Peyer's patch (tissue), 4 donors: ENCODE results near the gene OR52B2.

Experiments used
- CTCF ChIP-seq, 6 experiments: fragments of 450-650 bp in 4 of 6; fragments of 200-600 bp in 2 of 6; sonication (generic) in 1 of 6; IDR thresholded peaks; one replicate each; pipeline ENCODE4 v1.5.1; 2017 to 2019; ENCODE audit warnings: antibody characterized with exemption in 6 of 6, mild to moderate bottlenecking in 3 of 6, moderate library complexity in 1 of 6
- POLR2A ChIP-seq, 2 donors: fragments of 450-650 bp; IDR thresholded peaks; one replicate each; pipeline ENCODE4 v1.5.1; 2017; ENCODE audit warnings: antibody characterized with exemption in 2 of 2, mild to moderate bottlenecking in 2 of 2, moderate library complexity in 2 of 2

DNA sequence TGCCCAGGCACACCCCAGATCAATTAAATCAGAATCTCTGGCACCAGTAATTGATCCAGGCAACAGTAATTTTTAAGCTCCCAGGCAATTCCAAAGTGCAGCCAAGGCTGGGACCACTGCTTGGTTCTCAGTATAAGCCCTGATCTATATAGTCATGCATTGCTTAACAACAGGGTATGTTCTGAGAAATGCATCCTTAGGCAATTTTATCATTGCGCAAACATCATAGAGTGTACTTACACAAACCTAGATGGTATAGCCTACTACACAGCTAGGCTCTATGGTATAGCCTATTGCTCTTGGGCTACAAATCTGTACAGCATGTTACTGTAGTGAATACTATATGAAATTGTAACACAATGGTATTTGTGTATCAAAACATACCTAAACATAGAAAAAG, 34.6 kb upstream of the OR52B2 start:
- TF ChIP-seq CTCF (IDR thresholded peaks at IDR 0.05) (no peak), POLR2A (IDR thresholded peaks at IDR 0.05) (no peak)
